Measurements from ENCODE around the gene NTRK2. TPM values are rescaled to one million over a fixed set of nuclear protein-coding genes. Genes with fewer than 3 reads are reported as not detected.

Gene NTRK2
- total RNA-seq, 1 experiment from 2014 or later, result not detected

DNA sequence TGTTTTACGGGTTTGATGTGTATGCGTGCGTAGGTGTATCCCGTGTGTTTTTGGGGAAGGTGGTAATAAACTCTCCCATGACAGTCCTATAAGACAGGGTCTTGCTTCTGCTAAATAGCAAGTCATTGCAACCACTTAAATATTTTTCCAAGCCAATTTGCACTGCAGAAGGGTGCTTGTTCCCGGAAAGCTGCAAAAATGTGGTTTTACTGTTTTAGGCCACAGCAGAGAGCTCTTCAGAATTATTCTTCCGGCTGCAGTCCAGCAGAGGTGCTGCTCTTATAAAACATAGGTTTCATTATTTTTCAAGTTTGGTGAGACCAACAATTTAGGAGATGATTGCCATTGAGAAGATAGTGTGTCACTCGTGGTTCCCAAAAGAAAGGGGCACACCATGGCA is 192.8 kb downstream of the NTRK2 start:
- Histone ChIP-seq H3K9ac (ENCODE audit: low read length) (no peak overlapping the region), H3K27me3 (ENCODE audit: low read length) (no peaks in the 10 kb centered on the region), H3K4me3 (ENCODE audit: low read length) (no peak overlapping the region), H3K4me2 (ENCODE audit: low read depth, low read length, poor library complexity, severe bottlenecking) (no peak overlapping the region), H2AFZ (ENCODE audit: low read length) (no peak overlapping the region), H3K9me2 (replicated peaks; ENCODE audit: insufficient read depth, low read length) (no peaks in the 10 kb centered on the region), H4K20me1 (ENCODE audit: insufficient read depth, low read depth, low read length) (no peaks in the 10 kb centered on the region), H3K4me1 (ENCODE audit: low read length) (no peaks in the 10 kb centered on the region), H3K27ac (ENCODE audit: low read length) (no peak overlapping the region), H3K36me3 (ENCODE audit: insufficient read depth, low read length) (no peaks in the 10 kb centered on the region), H3K79me2 (ENCODE audit: low read length) (no peaks in the 10 kb centered on the region), H3K9me3 (ENCODE audit: low read length) (no peaks in the 10 kb centered on the region)
- no peak for DNase-seq

DNA sequence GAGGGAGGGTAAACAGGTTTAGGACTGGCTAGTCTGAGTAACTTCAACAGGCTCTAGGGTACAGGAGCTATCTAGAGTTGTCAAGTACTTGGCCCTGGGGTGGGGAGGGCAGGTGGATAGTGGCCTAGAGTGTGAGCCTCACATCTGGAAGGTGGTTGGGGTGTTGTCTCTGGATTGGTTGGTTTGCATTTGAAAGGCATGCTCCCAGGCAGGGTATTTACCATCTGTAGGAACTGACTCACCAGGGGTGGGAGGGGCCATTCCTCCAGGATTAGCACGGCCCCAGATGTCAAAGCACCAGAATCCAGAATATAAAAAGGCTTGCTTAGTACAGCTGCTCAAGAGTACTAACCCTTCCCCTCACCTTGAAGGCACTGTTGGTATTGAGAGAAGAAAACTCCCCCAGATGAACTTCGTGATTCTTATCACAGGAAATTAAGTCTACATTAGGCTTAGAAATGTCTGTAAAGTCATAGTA is 193.3 kb downstream of the NTRK2 start:
- Histone ChIP-seq H3K4me3 (ENCODE audit: low read length) (no peak overlapping the region), H3K79me2 (ENCODE audit: low read length) (no peaks in the 10 kb centered on the region), H3K27me3 (ENCODE audit: low read length) (no peaks in the 10 kb centered on the region), H3K9ac (ENCODE audit: low read length) (no peak overlapping the region), H3K4me1 (ENCODE audit: low read length) (no peaks in the 10 kb centered on the region), H2AFZ (ENCODE audit: low read length) (no peak overlapping the region), H3K4me2 (ENCODE audit: low read depth, low read length, poor library complexity, severe bottlenecking) (no peak overlapping the region), H3K9me2 (replicated peaks; ENCODE audit: insufficient read depth, low read length) (no peaks in the 10 kb centered on the region), H3K9me3 (ENCODE audit: low read length) (no peaks in the 10 kb centered on the region), H3K36me3 (ENCODE audit: insufficient read depth, low read length) (no peaks in the 10 kb centered on the region), H4K20me1 (ENCODE audit: insufficient read depth, low read depth, low read length) (no peaks in the 10 kb centered on the region), H3K27ac (ENCODE audit: low read length) (no peak overlapping the region)
- no peak for DNase-seq

GRCh38 chr9:84863372-84863771 is 193.8 kb downstream of the NTRK2 start:
- H3K27me3 ChIP-seq (ENCODE audit: low read length), result no peaks in the 10 kb centered on the region
- no peak overlapping the region for H3K4me2 ChIP-seq (ENCODE audit: low read depth, low read length, poor library complexity, severe bottlenecking)
- H3K36me3 ChIP-seq (ENCODE audit: insufficient read depth, low read length), result no peaks in the 10 kb centered on the region
- no peak overlapping the region for H2AFZ ChIP-seq (ENCODE audit: low read length)
- no peak overlapping the region for H3K27ac ChIP-seq (ENCODE audit: low read length)
- H3K9me2 ChIP-seq (replicated peaks; ENCODE audit: insufficient read depth, low read length), result no peaks in the 10 kb centered on the region
- H3K79me2 ChIP-seq (ENCODE audit: low read length), result no peaks in the 10 kb centered on the region
- H4K20me1 ChIP-seq (ENCODE audit: insufficient read depth, low read depth, low read length), result no peaks in the 10 kb centered on the region
- no peaks in the 10 kb centered on the region for H3K9me3 ChIP-seq (ENCODE audit: low read length)
- H3K4me1 ChIP-seq (ENCODE audit: low read length), result no peaks in the 10 kb centered on the region
- DNase-seq, result no peak
- no peak overlapping the region for H3K9ac ChIP-seq (ENCODE audit: low read length)
- H3K4me3 ChIP-seq (ENCODE audit: low read length), result no peak overlapping the region

- Histone ChIP-seq H2AFZ (ENCODE audit: low read length) (no peak overlapping the region), H3K27ac (ENCODE audit: low read length) (no peak overlapping the region), H3K36me3 (ENCODE audit: insufficient read depth, low read length) (no peaks in the 10 kb centered on the region), H3K79me2 (ENCODE audit: low read length) (no peaks in the 10 kb centered on the region), H3K27me3 (ENCODE audit: low read length) (no peaks in the 10 kb centered on the region), H3K9me2 (replicated peaks; ENCODE audit: insufficient read depth, low read length) (no peaks in the 10 kb centered on the region), H3K4me3 (ENCODE audit: low read length) (no peak overlapping the region), H3K9ac (ENCODE audit: low read length) (no peak overlapping the region), H4K20me1 (ENCODE audit: insufficient read depth, low read depth, low read length) (no peaks in the 10 kb centered on the region), H3K9me3 (ENCODE audit: low read length) (no peaks in the 10 kb centered on the region), H3K4me2 (ENCODE audit: low read depth, low read length, poor library complexity, severe bottlenecking) (no peak overlapping the region), H3K4me1 (ENCODE audit: low read length) (no peaks in the 10 kb centered on the region)
- no peak for DNase-seq
Observed at GRCh38 chr9:84866396-84867175, 197.1 kb downstream of the NTRK2 start.

DNA sequence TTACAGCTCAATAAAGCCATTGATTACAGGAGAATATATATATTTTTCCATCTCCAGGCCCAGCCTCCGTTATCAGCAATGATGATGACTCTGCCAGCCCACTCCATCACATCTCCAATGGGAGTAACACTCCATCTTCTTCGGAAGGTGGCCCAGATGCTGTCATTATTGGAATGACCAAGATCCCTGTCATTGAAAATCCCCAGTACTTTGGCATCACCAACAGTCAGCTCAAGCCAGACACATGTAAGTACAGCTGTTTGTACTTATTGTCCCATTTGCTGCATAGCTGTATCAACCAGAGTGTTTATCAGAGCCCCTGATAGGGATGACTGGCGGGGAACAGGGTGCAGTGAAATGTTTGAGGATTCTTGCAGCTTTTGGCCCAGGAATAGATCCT is 197.7 kb downstream of the NTRK2 start:
- Histone ChIP-seq H3K79me2 (ENCODE audit: low read length) (no peaks in the 10 kb centered on the region), H3K27ac (ENCODE audit: low read length) (no peak overlapping the region), H3K4me1 (ENCODE audit: low read length) (no peaks in the 10 kb centered on the region), H3K4me3 (ENCODE audit: low read length) (no peak overlapping the region), H3K9ac (ENCODE audit: low read length) (no peak overlapping the region), H3K27me3 (ENCODE audit: low read length) (no peaks in the 10 kb centered on the region), H3K4me2 (ENCODE audit: low read depth, low read length, poor library complexity, severe bottlenecking) (no peak overlapping the region), H2AFZ (ENCODE audit: low read length) (no peak overlapping the region), H3K9me3 (ENCODE audit: low read length) (no peaks in the 10 kb centered on the region), H3K36me3 (ENCODE audit: insufficient read depth, low read length) (no peaks in the 10 kb centered on the region), H4K20me1 (ENCODE audit: insufficient read depth, low read depth, low read length) (no peaks in the 10 kb centered on the region), H3K9me2 (replicated peaks; ENCODE audit: insufficient read depth, low read length) (no peaks in the 10 kb centered on the region)
- no peak for DNase-seq

GRCh38 chr9:84869091-84869490 is 199.6 kb downstream of the NTRK2 start:
- Histone ChIP-seq H3K9me3 (ENCODE audit: low read length) (no peaks in the 10 kb centered on the region), H3K36me3 (ENCODE audit: insufficient read depth, low read length) (no peaks in the 10 kb centered on the region), H3K9ac (ENCODE audit: low read length) (no peak overlapping the region), H2AFZ (ENCODE audit: low read length) (no peak overlapping the region), H3K9me2 (replicated peaks; ENCODE audit: insufficient read depth, low read length) (no peaks in the 10 kb centered on the region), H3K4me1 (ENCODE audit: low read length) (no peaks in the 10 kb centered on the region), H3K4me3 (ENCODE audit: low read length) (no peak overlapping the region), H3K27me3 (ENCODE audit: low read length) (no peaks in the 10 kb centered on the region), H3K27ac (ENCODE audit: low read length) (no peak overlapping the region), H4K20me1 (ENCODE audit: insufficient read depth, low read depth, low read length) (no peaks in the 10 kb centered on the region), H3K79me2 (ENCODE audit: low read length) (no peaks in the 10 kb centered on the region), H3K4me2 (ENCODE audit: low read depth, low read length, poor library complexity, severe bottlenecking) (no peak overlapping the region)
- no peak for DNase-seq

DNA sequence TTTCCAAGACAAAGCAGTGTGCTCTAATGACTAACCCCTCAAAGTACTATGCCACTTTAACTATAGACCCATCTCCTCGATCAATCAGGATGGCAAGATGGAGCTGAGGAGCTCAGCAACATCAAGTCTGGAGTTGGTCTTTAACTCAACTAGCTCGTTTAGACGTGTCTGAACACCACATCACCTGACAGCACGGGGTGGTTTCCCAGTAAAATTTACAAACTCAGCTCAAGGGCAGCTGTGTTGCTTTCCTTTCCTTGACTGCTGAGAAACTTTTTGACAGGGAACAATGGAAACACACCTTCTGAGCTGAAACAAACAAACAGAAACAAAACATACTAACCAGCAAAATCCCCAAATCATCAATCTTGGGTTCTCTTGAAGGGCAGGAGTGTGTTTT is 202.5 kb downstream of the NTRK2 start:
- Histone ChIP-seq H3K4me2 (ENCODE audit: low read depth, low read length, poor library complexity, severe bottlenecking) (no peak overlapping the region), H3K79me2 (ENCODE audit: low read length) (no peaks in the 10 kb centered on the region), H3K36me3 (ENCODE audit: insufficient read depth, low read length) (no peaks in the 10 kb centered on the region), H3K9me3 (ENCODE audit: low read length) (no peaks in the 10 kb centered on the region), H4K20me1 (ENCODE audit: insufficient read depth, low read depth, low read length) (no peaks in the 10 kb centered on the region), H2AFZ (ENCODE audit: low read length) (no peak overlapping the region), H3K4me1 (ENCODE audit: low read length) (no peaks in the 10 kb centered on the region), H3K27me3 (ENCODE audit: low read length) (no peaks in the 10 kb centered on the region), H3K9me2 (replicated peaks; ENCODE audit: insufficient read depth, low read length) (no peaks in the 10 kb centered on the region), H3K27ac (ENCODE audit: low read length) (no peak overlapping the region), H3K4me3 (ENCODE audit: low read length) (no peak overlapping the region), H3K9ac (ENCODE audit: low read length) (no peak overlapping the region)
- no peak for DNase-seq

DNA sequence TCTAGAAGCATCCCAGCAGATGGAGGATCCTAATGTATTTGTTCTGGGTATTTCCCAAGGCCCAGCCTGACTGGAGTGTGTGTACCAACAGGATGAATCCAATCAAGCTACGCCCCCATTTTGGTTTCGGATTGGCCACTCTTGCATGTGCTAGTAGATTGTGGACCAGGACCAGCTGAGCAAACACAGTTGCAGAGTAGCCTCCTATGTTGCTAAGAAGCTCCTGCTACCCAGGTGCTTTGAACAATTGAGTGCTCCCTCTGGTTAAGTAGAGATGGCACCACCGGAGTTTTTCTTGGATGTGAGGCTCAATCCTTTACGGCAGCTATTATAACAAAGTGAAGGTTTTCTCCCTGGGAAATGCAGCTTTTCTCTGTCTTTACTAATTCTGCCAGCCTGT is 204.5 kb downstream of the NTRK2 start:
- no peaks in the 10 kb centered on the region for H3K27me3 ChIP-seq (ENCODE audit: low read length)

More for the DNA sequence above, 204.5 kb downstream of the NTRK2 start:
- Histone ChIP-seq H3K27ac (ENCODE audit: low read length) (no peak overlapping the region), H2AFZ (ENCODE audit: low read length) (no peak overlapping the region), H3K79me2 (ENCODE audit: low read length) (no peaks in the 10 kb centered on the region), H4K20me1 (ENCODE audit: insufficient read depth, low read depth, low read length) (no peaks in the 10 kb centered on the region), H3K9ac (ENCODE audit: low read length) (no peak overlapping the region), H3K4me3 (ENCODE audit: low read length) (no peak overlapping the region), H3K4me1 (ENCODE audit: low read length) (no peaks in the 10 kb centered on the region), H3K9me2 (replicated peaks; ENCODE audit: insufficient read depth, low read length) (no peaks in the 10 kb centered on the region), H3K4me2 (ENCODE audit: low read depth, low read length, poor library complexity, severe bottlenecking) (no peak overlapping the region), H3K9me3 (ENCODE audit: low read length) (no peaks in the 10 kb centered on the region), H3K36me3 (ENCODE audit: insufficient read depth, low read length) (no peaks in the 10 kb centered on the region)
- DNase-seq, result no peak

Data from Karpas-422 (cell line).